ENCODE results near the gene MICB. TPM values are rescaled to one million over a fixed set of nuclear protein-coding genes. Genes with fewer than 3 reads are reported as not detected.

MICB gene
- polyA plus RNA-seq, 1 donor (not counting 4 experiments of a cell fraction or from before 2014, with no cell fraction given), result 8.6 TPM

GRCh38 chr6:31530659-31531058, 32.7 kb downstream of the MICB start:
- peaks cover 21% of the 10 kb centered on the region for H4K20me1 ChIP-seq (ENCODE audit: control insufficient read depth, extremely low read depth, insufficient read depth, low read length)
- no peak for DNase-seq (ENCODE audit: low read depth, low spot score)
- H3K79me2 ChIP-seq (ENCODE audit: control insufficient read depth, insufficient read depth, low read length), result peaks cover 20% of the 10 kb centered on the region
- dilution Hi-C loops (cut with MboI; ENCODE audit: extremely low pct_ligation_motif_present, low sequenced_read_pairs), result no loop called here
- FAIRE-seq, result no peak
- H3K9me3 ChIP-seq (ENCODE audit: control insufficient read depth, low read depth, low read length), result no peaks in the 10 kb centered on the region
- no peaks in the 10 kb centered on the region for H3K9me1 ChIP-seq (ENCODE audit: control insufficient read depth, extremely low read depth, insufficient read depth, low read length)
- no peak overlapping the region for H2AFZ ChIP-seq (ENCODE audit: control insufficient read depth, low read length)
- H3K27me3 ChIP-seq (ENCODE audit: control insufficient read depth, extremely low read depth, insufficient read depth, low read length), result no peaks in the 10 kb centered on the region
- TF ChIP-seq EZH2 (IDR thresholded peaks at IDR 0.05; ENCODE audit: low read length), result no peak
- no peak for TF ChIP-seq CTCF (optimal IDR thresholded peaks at IDR 0.05 in 1 of 3, IDR thresholded peaks at IDR 0.05 in 1 of 3, conservative IDR thresholded peaks at IDR 0.05 in 1 of 3; ENCODE audit: extremely low read depth in 1 of 3, insufficient read depth in 2 of 3, low read length in 3 of 3)
- H3K36me3 ChIP-seq (ENCODE audit: control insufficient read depth in 2 of 2, extremely low read depth in 1 of 2, insufficient read depth in 2 of 2, low read length in 2 of 2), result peaks cover 41 to 44% of the 10 kb centered on the region in 2 experiments
- no peak overlapping the region for H3K27ac ChIP-seq (ENCODE audit: control insufficient read depth, insufficient read depth, low read length)
- H3K4me2 ChIP-seq (ENCODE audit: control insufficient read depth, extremely low read depth, insufficient read depth, low read depth, low read length), result no peak overlapping the region
- H3K9ac ChIP-seq (ENCODE audit: control insufficient read depth, extremely low read depth, insufficient read depth, low read length), result no peak overlapping the region
- H3K4me1 ChIP-seq (ENCODE audit: control insufficient read depth, extremely low read depth, insufficient read depth, low read length), result peaks cover 6% of the 10 kb centered on the region
- no peak overlapping the region for H3K4me3 ChIP-seq (ENCODE audit: control insufficient read depth in 2 of 3, extremely low read depth in 1 of 3, insufficient read depth in 2 of 3, low read depth in 1 of 3, low read length in 3 of 3)

- no peak overlapping the region for H2AFZ ChIP-seq (ENCODE audit: control insufficient read depth, low read length)
- H3K36me3 ChIP-seq (ENCODE audit: control insufficient read depth in 2 of 2, extremely low read depth in 1 of 2, insufficient read depth in 2 of 2, low read length in 2 of 2), result peaks cover 46 to 48% of the 10 kb centered on the region in 2 experiments
- TF ChIP-seq CTCF (optimal IDR thresholded peaks at IDR 0.05 in 1 of 3, IDR thresholded peaks at IDR 0.05 in 1 of 3, conservative IDR thresholded peaks at IDR 0.05 in 1 of 3; ENCODE audit: extremely low read depth in 1 of 3, insufficient read depth in 2 of 3, low read length in 3 of 3) (no peak), EZH2 (IDR thresholded peaks at IDR 0.05; ENCODE audit: low read length) (no peak)
- no peaks in the 10 kb centered on the region for H3K9me1 ChIP-seq (ENCODE audit: control insufficient read depth, extremely low read depth, insufficient read depth, low read length)
- peaks cover 21% of the 10 kb centered on the region for H4K20me1 ChIP-seq (ENCODE audit: control insufficient read depth, extremely low read depth, insufficient read depth, low read length)
- H3K9me3 ChIP-seq (ENCODE audit: control insufficient read depth, low read depth, low read length), result no peaks in the 10 kb centered on the region
- no peaks in the 10 kb centered on the region for H3K27me3 ChIP-seq (ENCODE audit: control insufficient read depth, extremely low read depth, insufficient read depth, low read length)
- dilution Hi-C loops (cut with MboI; ENCODE audit: extremely low pct_ligation_motif_present, low sequenced_read_pairs), result no loop called here
- H3K9ac ChIP-seq (ENCODE audit: control insufficient read depth, extremely low read depth, insufficient read depth, low read length), result no peak overlapping the region
- FAIRE-seq, result no peak
- H3K4me1 ChIP-seq (ENCODE audit: control insufficient read depth, extremely low read depth, insufficient read depth, low read length), result peaks cover 1% of the 10 kb centered on the region
- H3K79me2 ChIP-seq (ENCODE audit: control insufficient read depth, insufficient read depth, low read length), result peaks cover 25% of the 10 kb centered on the region
- H3K4me3 ChIP-seq (ENCODE audit: control insufficient read depth in 2 of 3, extremely low read depth in 1 of 3, insufficient read depth in 2 of 3, low read depth in 1 of 3, low read length in 3 of 3), result no peak overlapping the region
- H3K27ac ChIP-seq (ENCODE audit: control insufficient read depth, insufficient read depth, low read length), result no peak overlapping the region
- H3K4me2 ChIP-seq (ENCODE audit: control insufficient read depth, extremely low read depth, insufficient read depth, low read depth, low read length), result no peak overlapping the region
- no peak for DNase-seq (ENCODE audit: low read depth, low spot score)
Measured at GRCh38 chr6:31531162-31531561, 33.2 kb downstream of the MICB start.

Measured in keratinocyte (primary cell).